ENCODE data around the gene SLC24A4. TPM values are rescaled to one million over a fixed set of nuclear protein-coding genes. Genes with fewer than 3 reads are reported as not detected.

Gene SLC24A4
- total RNA-seq (0.28 and 0.50 TPM in 2 replicates), polyA plus RNA-seq (0.46 TPM in 1 of 2 replicates, not detected in the other)

- Histone ChIP-seq H4K20me1 (ENCODE audit: insufficient read depth, poor library complexity, severe bottlenecking) (no peaks in the 10 kb centered on the region), H3K9me3 (ENCODE audit: low read depth) (no peaks in the 10 kb centered on the region), H3K27me3 (peaks cover 88% of the 10 kb centered on the region), H3K4me2 (peak within 1 kb of the TSS; percentile 94), H3K79me2 (no peaks in the 10 kb centered on the region), H3K27ac (no peak within 1 kb of the TSS), H3K36me3 (replicated peaks; ENCODE audit: insufficient read depth, low read depth) (no peaks in the 10 kb centered on the region), H2AFZ (no peak within 1 kb of the TSS), H3K4me3 (no peak within 1 kb of the TSS), H3K4me1 (ENCODE audit: insufficient read depth) (peaks cover 5% of the 10 kb centered on the region), H3K9me2 (replicated peaks; ENCODE audit: insufficient read depth) (no peaks in the 10 kb centered on the region)
- 1% methylated on average over 48 of the region's 117 CpGs for WGBS (ENCODE audit: low lambda C conversion rate, missing lambda C conversion rate)
- DNase-seq (ENCODE audit: low spot score), result peak; percentile 26
- TF ChIP-seq EZH2 (IDR thresholded peaks at IDR 0.05; ENCODE audit: borderline replicate concordance) (peak; percentile 72), EZH2phosphoT487 (IDR thresholded peaks at IDR 0.05; ENCODE audit: low read depth, severe bottlenecking, unreplicated experiment) (peak; percentile 28)
- TF ChIP-seq, protein P1, sequence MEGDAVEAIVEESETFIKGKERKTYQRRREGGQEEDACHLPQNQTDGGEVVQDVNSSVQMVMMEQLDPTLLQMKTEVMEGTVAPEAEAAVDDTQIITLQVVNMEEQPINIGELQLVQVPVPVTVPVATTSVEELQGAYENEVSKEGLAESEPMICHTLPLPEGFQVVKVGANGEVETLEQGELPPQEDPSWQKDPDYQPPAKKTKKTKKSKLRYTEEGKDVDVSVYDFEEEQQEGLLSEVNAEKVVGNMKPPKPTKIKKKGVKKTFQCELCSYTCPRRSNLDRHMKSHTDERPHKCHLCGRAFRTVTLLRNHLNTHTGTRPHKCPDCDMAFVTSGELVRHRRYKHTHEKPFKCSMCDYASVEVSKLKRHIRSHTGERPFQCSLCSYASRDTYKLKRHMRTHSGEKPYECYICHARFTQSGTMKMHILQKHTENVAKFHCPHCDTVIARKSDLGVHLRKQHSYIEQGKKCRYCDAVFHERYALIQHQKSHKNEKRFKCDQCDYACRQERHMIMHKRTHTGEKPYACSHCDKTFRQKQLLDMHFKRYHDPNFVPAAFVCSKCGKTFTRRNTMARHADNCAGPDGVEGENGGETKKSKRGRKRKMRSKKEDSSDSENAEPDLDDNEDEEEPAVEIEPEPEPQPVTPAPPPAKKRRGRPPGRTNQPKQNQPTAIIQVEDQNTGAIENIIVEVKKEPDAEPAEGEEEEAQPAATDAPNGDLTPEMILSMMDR (IDR thresholded peaks at IDR 0.05; ENCODE audit: poor library complexity), result no peak
These were observed at the start of gene SLC24A4 for GRCh38 chr14:92323011-92323915. Gene SLC24A4, plus strand, starts transcription at chr14:92323165. Its CDS starts 666 bp downstream, at chr14:92323831.

- no peaks in the 10 kb centered on the region for H3K9me2 ChIP-seq (replicated peaks; ENCODE audit: insufficient read depth)
- H2AFZ ChIP-seq, result no peak overlapping the region
- DNase-seq (ENCODE audit: low spot score), result no peak
- H3K4me1 ChIP-seq (ENCODE audit: insufficient read depth), result no peaks in the 10 kb centered on the region
- H3K27ac ChIP-seq, result no peak overlapping the region
- H3K27me3 ChIP-seq, result peaks cover 10% of the 10 kb centered on the region
- no peaks in the 10 kb centered on the region for H3K36me3 ChIP-seq (replicated peaks; ENCODE audit: insufficient read depth, low read depth)
- H3K79me2 ChIP-seq, result no peaks in the 10 kb centered on the region
- TF ChIP-seq, protein P1 (IDR thresholded peaks at IDR 0.05; ENCODE audit: poor library complexity), result no peak
- TF ChIP-seq EZH2phosphoT487 (IDR thresholded peaks at IDR 0.05; ENCODE audit: low read depth, severe bottlenecking, unreplicated experiment) (no peak), EZH2 (IDR thresholded peaks at IDR 0.05; ENCODE audit: borderline replicate concordance) (no peak)
- no peak overlapping the region for H3K4me3 ChIP-seq
- 83% methylated on average over 2 of the region's 2 CpGs for WGBS (ENCODE audit: low lambda C conversion rate, missing lambda C conversion rate)
- H4K20me1 ChIP-seq (ENCODE audit: insufficient read depth, poor library complexity, severe bottlenecking), result no peaks in the 10 kb centered on the region
- no peaks in the 10 kb centered on the region for H3K9me3 ChIP-seq (ENCODE audit: low read depth)
- no peak overlapping the region for H3K4me2 ChIP-seq
These were observed 49.8 kb upstream of the SLC24A4 start for GRCh38 chr14:92273166-92273565.

DNA sequence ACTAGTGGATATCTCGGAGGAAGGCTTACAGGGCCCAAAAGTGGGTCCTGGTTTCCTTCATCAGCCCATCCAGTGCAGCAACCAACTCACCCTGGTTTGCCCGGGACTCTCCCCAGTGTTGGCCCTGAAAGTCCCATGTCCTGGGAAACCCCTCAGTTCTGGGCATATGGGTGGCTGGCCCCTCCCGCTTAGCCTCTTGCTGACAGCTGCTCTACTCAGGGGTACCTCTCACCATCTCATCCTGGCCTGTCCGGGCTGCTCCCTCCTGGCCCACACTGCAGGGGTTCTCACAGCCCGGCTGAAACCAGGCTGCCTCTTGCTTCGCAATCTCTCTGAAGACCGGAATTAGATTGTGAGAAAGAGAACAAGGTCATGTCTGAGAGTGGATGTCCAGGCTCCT, 48.9 kb upstream of the SLC24A4 start:
- Histone ChIP-seq H3K9me2 (replicated peaks; ENCODE audit: insufficient read depth) (no peaks in the 10 kb centered on the region), H3K27me3 (peaks cover 10% of the 10 kb centered on the region), H3K9me3 (ENCODE audit: low read depth) (no peaks in the 10 kb centered on the region), H3K79me2 (no peaks in the 10 kb centered on the region), H3K4me1 (ENCODE audit: insufficient read depth) (no peaks in the 10 kb centered on the region), H3K36me3 (replicated peaks; ENCODE audit: insufficient read depth, low read depth) (no peaks in the 10 kb centered on the region), H3K4me2 (no peak overlapping the region), H3K27ac (no peak overlapping the region), H3K4me3 (no peak overlapping the region), H2AFZ (no peak overlapping the region), H4K20me1 (ENCODE audit: insufficient read depth, poor library complexity, severe bottlenecking) (no peaks in the 10 kb centered on the region)
- DNase-seq (ENCODE audit: low spot score), result no peak
- 92% methylated on average over 7 of the region's 7 CpGs for WGBS (ENCODE audit: low lambda C conversion rate, missing lambda C conversion rate)
- TF ChIP-seq EZH2phosphoT487 (IDR thresholded peaks at IDR 0.05; ENCODE audit: low read depth, severe bottlenecking, unreplicated experiment) (no peak), EZH2 (IDR thresholded peaks at IDR 0.05; ENCODE audit: borderline replicate concordance) (no peak)
- TF ChIP-seq, protein P1 (IDR thresholded peaks at IDR 0.05; ENCODE audit: poor library complexity), result no peak

Data from hepatocyte (in vitro differentiated cells).